Activated CD4-positive, alpha-beta T cell treated with anti-CD3 and anti-CD28 coated beads for 1 hour (primary cell): ENCODE measurements around the gene IFT122.
"Not testable (repeated sequence)": the region's sequence is repeated elsewhere in the genome, so short reads cannot be mapped to it uniquely, and the experiment has no call there.

ENCODE experiments used
- DNase-seq: peaks from one replicate; pipeline ENCODE4 v3.0.0-alpha.2; 2020

IFT122 gene

DNA sequence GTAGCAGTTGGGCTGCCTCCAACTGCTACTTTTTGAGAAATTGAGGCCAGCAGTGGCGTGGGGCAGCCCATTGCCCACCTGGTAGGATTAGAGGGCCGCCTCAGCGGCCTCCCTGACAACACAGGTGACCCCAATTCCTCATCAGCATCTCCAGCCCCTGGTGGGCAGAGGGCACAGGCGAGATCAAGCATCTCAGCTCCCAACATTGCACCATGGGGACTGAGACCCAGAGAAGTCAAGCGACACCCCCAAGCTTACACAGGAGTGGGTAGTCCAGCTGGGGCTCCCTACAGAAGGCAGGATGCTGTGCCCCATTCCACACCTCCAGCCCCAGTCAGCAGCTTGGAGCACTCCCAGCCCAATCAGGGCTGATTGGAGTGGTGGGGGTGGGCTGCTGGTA, 102.7 kb downstream of the IFT122 start:
- DNase-seq = no peak

DNA sequence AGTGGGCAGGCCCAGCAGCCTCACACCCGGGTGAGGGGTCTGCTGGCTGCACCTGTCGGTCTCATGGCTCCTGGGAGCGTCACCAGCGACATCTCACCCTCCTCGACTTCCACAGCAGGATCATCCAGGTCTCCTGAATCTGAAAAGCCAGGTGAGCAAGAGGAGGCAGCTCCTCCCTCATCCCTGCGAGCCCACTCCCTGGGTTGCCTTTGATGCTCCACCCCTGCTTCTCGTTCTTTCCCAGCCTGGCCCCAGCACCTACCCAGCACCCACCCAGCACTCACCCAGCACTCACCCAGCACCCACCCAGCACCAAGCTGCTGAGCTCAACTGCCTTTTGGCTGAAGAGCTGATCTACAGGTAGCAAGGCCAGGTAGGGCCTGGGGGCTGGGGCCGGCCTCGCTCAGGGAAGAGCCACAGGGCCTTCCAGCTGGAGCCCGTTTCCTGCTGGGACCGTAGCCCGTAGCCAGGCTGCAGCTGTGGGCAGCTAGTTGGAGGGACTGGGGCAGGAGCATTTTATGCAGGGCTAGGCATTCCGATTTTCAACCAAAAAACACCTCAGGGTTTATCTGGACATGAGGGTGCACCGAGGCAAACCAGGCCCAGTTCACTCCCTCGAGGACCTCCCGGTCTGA, 103.2 kb downstream of the IFT122 start, which contains the start of gene H1-8:
Gene H1-8, plus strand, starts transcription at position 20 of the 635 bp plus-strand sequence. Its CDS starts 44 bp downstream, at position 64.
- DNase-seq = no peak

DNA sequence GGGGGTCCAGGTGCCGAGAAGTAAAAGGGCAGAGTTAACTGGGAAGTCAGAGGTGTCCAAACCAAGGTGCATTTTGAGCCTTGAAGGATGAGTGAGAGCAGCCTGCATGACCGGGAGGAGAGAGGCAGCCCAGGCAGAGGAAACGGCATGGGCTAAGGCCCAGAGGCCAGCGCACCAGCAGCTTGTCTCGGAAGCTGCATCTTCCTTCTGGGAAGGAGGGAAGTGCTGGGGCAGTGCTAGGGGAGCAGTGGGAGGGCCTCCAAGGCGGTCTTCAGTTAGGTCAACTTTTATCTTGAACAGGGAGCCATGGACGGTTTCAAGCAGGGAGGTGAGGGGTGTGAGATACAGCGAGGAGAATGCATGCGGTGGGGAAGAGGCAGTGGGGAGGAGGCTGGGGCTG, 104.0 kb downstream of the IFT122 start:
- DNase-seq = no peak

DNA sequence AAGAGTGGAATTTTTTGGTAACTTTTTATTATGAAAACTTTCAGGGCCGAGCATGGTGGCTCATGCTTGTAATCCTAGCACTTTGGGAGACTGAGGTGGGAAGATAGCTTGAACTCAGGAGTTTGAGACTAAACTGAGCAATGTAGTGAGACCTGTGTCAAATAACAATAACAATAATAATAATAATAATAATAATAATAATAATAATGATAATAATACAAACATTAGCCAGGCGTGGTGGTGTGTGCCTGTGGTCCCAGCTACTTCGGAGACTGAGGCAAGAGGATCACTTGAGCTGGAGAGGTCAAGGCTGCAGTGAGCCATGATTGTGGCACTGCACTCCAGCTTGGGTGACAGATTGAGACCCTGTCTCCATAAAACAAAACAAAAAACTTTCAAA, 105.9 kb downstream of the IFT122 start:
- not testable (repeated sequence) for DNase-seq

DNA sequence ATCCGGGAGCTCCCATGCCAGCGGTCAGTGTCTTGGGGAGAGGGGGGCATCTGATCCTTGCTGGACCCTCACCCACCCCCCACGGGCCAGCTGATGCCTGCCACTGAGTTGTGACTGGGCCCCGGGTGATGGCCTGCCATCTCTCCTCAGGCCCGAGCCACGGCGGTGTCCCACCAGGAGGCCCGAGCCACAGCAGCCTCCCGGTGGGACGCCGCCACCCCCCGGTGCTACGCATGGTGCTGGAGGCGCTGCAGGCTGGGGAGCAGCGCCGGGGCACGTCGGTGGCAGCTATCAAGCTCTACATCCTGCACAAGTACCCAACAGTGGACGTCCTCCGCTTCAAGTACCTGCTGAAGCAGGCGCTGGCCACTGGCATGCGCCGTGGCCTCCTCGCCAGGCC, 107.2 kb downstream of the IFT122 start:
- no peak for DNase-seq

DNA sequence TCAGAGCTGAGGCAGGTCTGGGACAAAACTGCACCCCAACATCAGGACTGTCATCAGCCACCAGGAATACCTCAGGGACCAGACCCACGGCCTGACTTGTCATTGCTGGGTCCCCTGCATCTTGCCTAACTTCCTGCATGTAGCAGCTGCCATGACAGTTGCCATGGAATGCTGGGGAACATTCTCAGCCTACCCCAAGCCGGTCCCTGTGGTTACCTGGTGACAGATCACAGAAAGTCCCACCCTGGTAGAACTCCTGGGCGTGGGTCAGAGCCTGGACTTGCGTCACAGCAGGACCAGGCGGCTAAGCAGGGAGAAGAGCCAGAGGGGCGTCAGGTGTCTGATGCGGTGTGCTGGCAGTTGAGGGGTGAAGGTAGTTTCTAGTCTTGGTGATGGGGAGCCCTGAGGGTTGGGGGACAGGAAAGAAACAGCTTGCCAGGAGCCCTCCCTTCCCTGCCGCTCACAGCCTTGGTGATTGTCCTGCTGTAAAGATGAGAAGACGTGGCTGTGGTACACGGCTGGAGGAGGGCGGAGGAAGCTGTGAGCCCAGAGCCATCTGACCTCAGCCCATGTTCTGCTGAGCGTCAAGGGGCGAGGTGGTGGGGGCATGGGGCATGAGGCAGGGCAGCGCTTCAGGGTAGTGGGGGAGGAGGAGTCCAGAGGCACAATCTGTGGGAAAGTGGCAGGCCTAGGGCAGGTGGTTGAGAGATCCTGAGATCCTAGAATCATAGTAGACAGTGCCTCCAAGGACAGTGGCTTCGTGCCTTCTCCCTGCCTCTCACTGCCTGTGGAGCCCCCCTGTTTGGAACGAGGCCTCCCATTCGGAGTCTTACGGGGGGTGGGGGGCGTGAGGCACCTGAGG, 108.3 kb downstream of the IFT122 start:
- DNase-seq = no peak

DNA sequence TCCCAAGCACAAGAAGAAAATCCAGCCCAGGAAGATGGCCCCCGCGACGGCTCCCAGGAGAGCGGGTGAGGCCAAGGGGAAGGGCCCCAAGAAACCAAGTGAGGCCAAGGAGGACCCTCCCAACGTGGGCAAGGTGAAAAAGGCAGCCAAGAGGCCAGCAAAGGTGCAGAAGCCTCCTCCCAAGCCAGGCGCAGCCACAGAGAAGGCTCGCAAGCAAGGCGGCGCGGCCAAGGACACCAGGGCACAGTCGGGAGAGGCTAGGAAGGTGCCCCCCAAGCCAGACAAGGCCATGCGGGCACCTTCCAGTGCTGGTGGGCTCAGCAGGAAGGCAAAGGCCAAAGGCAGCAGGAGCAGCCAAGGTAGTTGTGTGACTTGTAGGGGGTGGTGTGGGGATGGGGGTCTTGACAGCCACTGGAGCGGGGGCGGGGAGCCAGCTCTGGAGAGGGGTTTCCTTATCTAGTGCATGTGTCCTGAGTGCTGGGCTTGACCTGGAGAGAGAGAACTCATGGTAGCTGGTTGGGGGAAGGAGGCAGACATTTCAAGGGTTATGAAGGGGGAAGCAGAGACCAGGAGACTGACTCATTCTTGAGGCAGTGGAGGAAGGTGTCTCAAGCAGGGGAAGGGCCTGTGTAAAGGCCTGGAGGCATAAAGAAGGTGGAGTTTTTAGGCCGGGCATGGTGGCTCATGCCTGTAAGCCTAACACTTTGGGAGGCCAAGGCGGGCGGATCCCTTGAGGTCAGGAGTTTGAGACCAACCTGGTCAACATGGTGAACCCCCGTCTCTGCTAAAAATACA, 109.2 kb downstream of the IFT122 start:
- DNase-seq = no peak

DNA sequence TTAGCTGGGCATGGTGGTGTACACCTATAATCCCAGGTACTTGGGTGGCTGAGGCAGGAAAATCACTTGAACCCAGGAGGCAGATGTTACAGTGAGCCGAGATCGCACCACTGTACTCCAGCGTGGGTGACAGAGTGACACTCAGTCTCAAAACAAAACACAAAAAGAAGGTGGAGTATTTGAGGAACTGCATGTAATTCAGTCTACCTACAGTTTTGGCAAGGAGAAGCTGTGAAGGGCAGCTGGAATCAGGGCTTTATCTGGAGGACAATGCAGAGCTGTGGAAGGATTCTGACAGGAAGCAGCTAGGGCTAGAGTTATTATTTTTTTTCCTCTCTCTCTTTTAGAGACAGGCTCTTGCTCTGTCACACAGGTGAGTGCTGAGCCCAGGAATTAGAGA, 109.8 kb downstream of the IFT122 start:
- DNase-seq = no peak

DNA sequence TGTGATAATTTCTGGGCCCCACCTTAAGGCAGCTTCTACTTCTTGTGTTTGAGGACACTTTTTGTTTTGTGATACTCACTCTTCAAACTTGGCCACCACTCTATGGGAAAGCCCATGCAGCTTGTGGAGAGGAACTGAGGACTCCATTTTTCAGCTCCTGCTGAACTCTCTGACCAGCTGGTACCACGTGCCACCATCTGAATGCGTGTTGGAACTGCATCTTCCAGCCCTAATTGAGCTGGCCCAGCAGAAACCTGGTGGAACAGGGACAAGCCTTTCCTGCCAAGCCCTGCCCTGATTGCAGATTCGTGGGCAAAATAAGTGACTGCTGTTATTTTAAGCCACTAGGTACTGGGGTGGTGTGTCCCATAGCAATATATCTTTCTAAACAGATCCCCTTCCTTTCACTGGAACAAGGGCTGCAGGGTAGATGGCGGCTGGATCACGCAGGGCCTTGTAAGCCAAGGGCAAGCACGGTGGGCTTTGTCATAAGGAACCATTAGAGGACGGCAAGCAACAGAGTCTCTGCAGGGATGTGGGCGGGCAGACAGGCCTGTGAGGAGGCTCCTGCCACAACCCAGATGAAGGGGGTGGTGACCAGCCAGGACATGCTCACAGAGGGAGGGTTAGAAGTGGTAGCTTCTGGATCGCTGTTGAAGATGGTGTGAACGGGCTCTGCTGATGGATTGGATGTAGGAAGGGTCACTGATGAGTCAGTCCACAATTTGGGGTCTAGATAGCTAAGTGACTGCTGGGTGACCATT, 112.4 kb downstream of the IFT122 start:
- DNase-seq = no peak

DNA sequence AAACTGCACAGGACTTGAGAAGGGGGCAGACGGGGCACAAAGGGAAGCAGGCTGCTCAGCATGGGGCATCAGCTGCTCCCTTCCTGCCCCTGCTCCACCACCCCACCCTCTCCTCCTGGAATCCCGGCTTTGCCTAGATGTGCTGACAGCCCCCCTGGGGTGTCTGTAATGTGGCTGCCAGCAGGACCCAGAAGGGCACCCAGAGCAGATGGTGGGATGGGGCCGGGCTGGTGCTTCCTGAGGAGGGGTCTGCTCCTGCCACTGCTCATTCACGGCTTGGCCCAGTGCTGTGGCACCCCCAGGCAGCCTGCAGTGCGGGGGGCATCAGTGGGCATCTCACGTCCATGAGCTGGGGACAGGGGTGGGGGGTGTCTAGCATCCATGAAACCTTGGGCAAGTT, 113.1 kb downstream of the IFT122 start:
- DNase-seq = no peak

DNA sequence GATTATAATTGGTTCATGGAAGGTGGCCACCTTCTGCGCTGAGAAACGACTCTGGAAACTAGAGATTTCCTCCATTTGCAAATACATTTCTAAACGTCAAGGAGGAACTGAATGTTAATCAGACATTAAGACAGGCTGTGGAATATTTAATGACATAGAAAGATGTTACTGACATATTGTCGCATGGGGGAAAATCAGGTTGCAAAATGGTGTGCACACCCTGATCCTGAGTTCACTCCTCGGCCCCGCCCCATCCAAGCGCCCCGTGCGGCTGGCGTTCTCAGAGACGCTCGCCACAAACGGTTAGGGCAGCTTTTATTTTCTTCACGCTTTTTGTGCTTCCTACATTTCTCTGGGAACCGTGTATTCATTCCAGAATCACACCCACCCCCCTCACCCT, 113.7 kb downstream of the IFT122 start:
- no peak for DNase-seq

DNA sequence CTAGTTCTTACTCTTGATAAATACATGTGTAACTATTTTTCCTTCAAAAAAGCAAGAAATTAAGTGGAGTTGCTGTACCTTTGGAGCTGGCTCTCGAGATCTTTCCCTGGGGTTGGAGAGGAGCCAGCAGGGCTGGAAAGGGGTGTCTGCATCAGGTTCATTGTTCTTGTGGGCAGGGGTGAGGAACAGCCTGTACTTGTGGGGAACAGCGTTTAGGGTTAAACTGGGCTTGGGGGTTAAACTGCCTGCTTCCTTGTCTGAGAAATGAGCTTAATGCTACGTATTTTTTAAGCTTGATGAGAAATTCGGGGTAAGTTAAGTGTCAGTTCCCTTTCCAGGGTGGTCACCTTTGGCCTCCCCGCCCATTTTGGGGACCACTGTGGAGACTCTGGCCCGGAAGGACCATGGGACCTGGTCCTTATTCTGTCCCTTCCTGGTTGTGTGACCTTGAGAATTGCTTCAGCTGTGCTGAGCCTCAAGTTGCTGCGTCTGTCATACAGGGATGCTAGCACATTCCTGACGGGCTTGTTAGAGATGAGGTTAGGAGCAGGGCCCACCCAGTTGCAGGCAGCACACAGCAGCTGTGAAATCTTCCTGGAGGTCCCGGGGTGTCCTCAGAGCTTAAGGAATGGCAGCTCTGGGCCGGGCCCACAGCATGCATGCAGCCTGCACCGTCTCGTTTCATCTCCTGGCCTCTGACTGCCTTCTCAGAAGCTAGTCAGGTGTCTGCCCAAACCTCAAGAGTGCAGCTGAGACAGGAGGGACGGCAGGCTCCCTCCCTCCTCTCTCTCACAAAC, 114.5 kb downstream of the IFT122 start:
- no peak for DNase-seq

DNA sequence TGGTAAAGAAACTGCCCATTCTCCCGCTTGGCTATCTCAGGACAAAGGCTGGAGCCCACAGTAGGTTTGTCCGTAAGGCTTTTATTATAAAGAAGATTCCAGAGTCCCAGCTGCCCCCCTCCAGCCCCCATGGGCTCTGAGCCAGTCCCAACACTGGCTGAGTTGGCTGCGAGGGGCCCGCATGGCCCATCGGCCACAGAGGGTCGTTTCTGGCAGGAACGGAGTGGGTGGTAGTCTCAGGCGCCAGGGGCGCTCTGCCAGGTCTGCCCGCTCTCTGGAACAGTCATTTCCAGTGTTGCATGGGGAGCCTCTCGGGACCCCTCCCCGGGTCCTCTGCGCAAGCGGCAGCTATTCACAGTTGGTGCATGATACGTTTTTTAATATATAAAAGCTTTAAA, 115.1 kb downstream of the IFT122 start:
- DNase-seq = no peak

DNA sequence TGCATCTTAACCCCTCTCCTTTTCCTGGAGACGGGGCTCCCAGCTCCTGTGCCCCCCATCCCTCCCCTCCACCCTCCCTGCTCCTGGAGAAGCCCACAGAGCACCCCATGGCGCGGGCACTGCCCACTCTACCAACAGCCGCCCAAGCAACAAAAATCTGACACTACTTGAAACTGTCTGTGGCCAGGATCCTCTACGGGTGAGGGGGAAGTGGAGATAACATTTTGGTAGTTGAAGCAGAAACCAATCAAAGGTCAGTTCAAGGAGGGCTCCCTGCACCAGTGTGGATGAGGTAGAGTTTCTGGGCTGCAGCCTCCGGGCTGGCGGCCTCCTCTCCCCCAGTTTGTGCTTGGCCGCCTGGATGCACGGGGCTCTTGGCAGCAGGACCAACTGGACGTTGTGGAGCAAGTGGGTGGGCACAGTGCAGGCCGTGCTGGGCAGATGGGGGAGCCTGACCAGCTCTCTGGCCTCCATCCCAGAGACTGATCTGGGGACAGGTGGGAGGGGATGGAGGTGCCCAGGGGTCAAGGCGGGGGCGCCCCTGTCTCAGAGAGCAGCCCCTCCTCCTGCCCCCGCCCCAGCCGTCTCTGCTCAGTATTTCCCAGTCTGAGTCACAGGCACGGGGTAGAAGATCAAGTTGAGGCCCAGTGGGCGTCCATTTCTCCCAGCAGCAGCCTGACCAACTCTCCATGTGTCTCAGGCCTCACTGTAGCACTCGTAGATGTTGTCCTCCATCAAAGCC, 115.8 kb downstream of the IFT122 start:
- no peak for DNase-seq

DNA sequence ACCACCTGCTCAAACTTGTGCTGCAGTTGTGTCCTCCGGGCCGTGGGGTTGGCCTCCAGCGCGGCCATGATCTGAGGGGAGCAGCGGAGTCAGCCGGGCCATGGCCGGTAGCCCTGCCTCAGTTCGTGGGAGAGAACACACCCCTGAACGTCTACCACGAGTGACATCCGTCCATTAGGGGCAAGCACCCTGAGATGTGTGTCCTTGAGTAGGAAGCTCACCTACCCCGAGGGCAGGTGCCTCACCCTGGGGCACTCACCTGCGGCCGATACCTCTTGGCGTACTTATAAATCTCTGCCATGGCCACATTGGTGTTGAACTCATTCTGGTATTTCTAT, 116.3 kb downstream of the IFT122 start:
- DNase-seq = no peak

DNA sequence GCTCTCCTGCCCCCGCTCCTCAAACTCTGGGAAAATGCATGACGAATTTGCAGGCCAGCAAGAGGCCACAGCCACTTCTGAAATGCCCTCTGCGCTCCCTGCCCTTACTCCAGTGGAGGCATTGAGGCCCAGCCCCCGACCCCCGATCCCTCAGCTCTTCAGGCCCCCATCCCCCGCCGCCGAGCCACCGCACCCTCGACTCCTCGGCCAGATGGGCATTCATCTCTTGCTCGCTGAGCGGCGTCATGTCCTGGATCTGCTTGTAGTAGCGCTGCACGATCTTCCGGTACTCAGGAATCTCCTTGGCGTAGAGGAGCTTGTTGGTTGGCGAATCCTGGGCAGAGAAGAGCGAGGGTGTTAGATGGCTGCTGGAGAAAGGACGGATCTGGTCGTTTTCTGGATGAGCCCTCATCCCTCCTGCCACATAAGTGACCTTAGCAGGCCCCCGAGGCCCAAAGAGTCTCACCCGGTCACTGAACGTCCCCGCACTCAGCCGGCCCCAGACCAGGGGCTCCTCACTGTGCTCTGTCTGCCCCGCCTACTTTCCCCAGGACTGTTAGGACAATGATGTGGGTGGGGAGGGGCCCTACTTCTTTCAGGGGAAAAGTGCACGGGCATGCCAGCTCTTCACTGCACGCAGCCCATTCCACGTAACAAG, 117.0 kb downstream of the IFT122 start:
- no peak for DNase-seq

DNA sequence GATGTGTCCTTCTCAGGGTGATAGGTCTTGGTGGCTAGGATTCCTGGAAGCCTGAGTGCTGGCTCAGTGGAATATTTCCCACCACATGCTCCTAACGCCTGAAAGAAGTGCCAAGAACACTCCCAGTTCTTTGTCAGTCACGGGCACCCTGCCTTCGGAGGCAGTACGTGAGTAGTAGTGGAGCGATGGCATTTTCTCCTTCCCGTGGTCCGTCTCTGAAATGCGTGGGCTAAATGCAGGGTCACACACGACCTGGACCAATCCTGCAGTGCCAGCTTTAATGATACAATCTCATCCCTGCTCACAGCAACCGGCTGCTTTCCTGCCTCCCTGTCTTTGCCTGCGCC, 117.5 kb downstream of the IFT122 start:
- DNase-seq = no peak

DNA sequence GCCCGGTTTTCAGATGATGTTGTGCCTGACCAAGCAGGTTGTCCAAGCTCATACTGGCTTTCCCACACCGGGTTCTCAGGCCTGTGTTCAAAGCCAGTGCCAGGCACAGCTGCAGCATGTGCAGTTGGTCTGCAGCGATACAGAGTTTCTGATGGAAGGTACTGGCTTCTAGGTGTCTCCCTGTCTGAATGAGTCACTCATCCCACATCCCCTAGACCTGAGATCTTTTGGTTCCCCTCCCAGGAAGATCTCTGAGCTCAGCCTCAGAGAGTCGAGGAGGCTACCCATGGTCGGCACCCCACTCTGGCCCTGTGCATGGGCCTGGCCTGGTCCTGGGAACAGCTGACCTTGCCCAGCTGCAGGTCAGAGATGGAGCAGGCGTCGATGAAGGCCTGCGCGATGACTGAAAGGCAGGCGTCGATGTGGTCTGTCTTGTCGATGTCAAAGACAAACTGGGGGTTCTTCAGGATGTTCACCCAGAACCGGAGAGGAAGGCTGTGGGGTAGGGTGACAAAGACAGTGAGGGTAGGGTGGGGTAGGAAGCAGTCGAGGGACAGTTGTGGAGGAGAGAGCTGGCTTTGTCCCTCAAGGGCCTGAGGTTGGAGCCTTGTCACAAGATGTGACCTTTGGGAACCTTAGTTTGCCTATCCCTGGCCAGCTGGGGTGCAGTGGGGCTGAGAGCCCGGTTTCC, 118.2 kb downstream of the IFT122 start:
- no peak for DNase-seq

DNA sequence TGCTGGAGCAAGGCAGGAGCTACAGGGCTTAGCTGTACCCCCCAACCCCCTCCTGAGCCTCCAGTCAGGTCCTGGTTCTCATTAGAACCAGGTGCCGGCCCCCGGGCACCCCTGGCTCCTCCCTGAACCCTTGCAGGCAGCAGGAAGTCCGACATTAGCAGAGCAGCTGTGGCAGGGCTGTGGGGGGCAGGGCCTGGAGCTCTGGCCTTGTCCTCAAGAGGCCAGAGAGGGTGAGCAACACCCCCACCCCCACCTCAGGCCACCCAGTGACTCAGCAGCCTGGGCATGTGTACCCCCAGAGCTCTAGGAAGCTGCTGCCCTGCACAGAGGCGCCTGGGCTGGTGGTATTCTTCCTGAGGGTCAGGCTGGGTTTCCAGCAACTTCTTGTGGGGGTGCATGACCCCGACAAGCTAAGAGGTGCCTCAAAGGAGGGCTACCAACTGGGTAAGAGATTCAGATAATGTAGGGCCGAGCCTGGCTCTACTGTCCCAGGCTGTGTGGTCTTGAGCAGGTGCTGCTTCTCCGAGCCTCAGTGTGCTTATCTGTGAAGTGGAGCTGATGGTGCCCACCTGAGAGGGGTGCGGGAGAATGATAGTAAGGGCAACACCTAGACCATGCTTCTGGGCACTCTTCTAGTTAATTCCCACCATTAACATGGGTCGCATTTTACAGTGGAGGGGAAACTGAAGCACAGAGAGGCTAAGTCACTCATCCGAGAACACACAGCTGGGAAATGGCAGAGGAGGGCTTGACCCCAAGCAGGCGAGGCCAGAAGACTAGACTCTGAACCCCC, 118.9 kb downstream of the IFT122 start:
- DNase-seq = no peak
